Stimulated activated CD4-positive, alpha-beta T cell treated with anti-CD3 and anti-CD28 coated beads, Interleukin-15, amount 100 ng/mL, for 24 hours (primary cell): Measurements from ENCODE around the gene KIAA1614.
A peak's percentile ranks its signal among the peaks of the same experiment; 100 is the strongest.
"Not testable (repeated sequence)": the region's sequence is repeated elsewhere in the genome, so short reads cannot be mapped to it uniquely, and the experiment has no call there.

Experiments used
- DNase-seq: peaks from one replicate; pipeline ENCODE4 v3.0.0-alpha.2; 2020

Gene KIAA1614

DNA sequence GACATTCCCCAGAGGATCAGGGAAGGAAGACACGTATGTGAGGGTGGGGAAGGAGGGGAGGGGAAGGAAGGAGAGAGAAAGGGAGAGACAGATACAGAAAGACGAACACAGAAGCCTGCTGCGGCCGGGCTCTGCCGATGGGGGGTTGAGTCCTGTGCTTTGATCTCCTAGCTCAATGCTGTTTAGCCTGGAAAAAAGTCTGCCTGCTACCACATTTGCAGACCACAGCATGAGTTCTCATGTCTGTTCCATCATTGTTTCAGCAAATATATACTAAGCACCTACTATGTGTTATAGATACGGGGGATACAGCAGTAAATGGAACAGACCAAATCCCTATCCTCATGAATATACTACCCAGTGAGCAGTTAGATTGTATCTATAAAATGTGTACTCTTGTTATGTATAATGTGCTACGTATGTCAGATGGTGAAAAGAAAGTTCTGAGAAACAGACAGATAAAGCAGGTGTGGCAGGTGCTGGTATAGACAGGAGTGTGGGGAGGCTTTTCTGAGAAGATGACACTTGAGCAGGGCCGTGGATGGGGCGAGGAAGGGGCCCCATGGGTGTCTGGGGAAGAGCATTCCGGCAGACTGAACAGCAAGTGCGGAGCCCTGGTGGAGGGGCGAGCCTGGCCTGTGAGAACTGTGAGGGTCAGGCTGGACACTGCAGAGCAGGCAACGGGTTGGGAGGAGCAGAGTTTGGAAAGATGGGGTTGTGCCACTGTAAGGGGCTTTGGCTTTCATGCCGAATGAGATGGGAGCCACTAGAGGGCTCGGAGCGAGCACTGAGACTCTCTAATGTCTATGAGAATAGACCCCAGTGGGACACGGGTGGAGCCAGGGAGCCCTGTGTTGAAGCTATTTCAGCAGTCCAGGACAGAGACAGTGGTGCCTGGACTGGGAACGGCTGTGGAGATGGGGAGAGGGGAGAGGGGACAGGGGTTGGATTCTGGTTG, 34.1 kb downstream of the KIAA1614 start:
- DNase-seq = no peak

DNA sequence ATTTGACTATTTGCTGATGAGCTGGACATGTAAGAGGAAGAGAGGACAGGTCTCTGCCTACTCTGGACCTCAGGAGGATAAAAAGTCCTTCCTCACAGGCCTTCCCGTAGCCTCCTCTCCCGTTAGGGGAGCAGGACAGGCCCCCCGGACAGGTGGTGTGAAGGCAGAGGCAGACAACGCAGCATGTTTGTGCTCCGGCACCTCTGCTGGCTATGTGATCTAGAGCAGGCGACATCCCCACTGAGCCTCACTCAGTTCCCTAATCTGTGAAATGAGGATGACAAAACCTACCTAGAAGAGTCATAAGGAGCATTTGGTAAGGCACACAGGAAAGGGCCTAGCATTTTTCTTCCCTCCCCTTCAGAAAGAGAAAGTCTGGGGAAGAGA, 34.8 kb downstream of the KIAA1614 start:
- no peak for DNase-seq

DNA sequence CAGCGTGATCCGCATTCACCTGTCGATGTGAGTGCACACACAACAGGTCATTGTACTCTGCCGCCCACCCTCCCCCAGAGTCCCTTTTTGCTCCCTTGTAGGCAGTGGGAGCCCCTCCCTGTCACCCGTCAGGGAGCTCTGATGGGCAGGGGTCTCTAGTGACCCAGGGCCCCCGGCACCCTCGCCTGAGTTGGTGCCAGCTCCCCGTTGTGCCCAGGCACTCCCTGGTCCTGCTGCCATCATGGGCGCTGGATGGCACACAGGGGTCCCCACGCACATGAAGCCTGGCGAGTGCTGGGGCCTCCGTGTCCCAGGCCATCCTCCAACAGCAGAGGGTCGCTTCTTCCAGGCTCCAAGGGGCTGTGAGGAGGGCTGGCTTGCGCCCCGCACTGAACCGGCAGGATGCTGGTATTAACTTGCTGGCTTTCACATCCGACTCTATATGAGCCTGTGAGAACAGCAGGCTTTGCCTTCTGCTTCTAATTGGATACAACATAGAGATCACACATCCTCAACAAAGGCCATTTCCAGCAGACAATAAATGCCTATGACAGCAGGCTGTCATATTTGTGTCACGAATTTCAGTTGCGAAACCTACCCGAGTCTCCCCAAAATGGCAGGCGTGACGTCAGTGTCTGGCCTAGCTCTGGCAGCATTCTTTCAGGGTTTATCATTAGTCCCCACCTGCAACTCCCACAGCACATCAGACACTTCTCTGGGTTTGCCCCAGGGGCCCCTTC, 35.4 kb downstream of the KIAA1614 start:
- no peak for DNase-seq

DNA sequence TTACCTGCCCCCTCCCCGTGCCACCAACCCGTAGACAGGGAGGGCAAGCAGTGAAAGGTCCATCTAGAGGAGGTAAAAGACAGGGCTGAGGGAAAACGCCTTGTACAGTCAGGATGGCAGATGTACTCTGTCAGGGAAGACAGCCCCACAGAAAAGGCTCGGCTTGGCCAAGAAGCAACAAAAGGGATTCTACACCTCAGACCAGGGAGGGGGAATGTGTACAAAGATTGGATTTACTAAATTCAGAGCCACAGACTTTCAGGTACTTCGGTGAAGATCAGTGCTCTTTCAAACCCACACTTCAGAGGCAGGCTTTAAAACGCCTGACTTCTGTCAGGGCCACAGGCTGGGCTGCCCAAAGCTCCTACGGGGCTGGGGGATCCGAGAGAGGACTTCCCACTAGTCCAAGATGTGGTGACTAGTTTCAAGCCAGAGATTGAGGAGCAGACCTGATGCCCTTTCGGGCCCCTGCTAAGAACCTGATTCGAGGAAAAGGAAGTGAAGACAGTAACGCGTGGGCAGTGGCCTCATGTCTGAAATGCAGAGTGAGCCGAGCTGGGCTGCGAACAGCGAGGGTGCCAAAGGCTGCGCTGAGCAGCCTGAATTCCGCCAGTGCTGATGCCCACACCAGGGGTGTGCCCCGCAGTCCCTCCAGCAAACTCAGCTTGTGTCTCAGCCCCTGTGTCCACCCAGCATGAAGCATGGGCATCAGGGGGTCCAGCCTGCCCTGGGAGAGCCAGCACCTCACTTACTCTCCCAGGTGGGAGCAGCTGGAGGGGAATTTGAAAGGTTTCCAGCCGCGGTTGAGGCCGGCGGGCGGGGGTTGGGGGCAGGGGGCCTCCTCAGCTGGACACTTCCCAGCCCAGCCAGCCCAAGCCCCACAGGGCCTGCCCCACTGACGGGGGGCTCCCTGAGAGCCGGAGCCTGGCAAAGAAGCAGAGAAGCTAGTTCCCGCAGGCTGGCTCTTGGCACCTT, 36.2 kb downstream of the KIAA1614 start:
- DNase-seq = no peak

DNA sequence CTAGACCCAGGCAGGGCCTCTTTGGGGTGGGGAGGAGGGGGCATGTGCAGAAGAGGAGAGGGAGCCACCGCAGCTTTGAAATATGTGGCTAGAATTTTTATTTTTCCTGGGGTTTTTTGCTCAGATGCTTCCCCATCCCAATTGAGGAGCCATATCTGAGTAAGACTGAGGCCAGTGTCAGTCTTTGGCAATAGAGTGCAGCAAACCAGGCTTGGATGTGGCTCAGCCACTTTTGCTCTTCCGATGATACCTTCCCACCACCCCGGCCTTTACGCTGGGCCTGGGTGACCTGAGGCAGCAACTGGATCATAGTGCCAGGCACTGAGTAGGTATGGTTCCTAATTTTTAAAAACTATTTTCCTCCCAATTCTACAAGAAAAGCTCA, 36.9 kb downstream of the KIAA1614 start:
- DNase-seq = no peak

DNA sequence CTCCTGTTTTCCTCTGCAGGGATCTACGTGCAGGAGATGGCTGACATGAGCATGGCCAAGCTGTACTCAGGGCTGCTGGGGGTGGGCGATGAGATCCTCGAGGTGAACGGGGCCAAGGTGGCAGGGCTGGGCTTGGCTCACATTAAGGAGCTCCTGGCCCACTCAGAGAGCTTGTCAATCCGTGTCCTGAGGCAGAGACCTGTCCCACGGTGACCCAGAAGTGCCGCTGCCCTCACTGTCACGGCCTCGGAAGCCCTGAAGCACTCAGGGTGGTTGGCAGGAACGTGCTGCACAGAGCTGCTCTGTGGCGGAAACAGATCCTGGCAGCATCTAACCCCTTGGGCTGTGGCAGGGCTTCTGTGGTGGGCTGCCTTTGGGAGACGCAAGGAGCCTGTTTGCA, 37.6 kb downstream of the KIAA1614 start:
- no peak for DNase-seq

DNA sequence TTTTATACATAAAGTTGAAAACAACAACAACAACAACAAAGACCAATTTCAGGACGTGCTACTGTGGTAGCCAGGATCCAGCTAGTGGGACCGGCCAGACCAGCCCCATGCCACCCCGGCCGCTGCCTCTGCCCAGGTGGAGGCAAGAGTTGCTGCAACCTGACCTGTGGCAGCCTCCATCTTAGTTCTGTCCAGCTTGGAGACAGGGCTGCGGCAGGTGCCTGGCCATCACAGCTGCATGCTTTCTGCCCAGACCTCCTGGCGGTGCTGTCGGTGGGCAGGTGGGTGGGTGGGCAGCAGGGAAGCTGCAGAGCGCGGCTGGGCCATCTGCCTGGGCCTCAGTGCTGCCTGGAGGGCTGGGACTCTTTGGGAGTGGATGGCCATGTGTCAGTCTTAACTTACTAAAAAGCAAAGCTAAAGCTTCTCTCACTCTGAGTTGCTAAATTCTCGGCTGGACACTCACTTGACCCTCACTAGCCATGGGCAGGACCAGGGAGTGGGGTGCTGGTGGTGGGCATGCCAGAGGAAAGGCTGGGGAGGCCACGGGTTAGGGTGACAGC, 38.6 kb downstream of the KIAA1614 start:
- DNase-seq = no peak

DNA sequence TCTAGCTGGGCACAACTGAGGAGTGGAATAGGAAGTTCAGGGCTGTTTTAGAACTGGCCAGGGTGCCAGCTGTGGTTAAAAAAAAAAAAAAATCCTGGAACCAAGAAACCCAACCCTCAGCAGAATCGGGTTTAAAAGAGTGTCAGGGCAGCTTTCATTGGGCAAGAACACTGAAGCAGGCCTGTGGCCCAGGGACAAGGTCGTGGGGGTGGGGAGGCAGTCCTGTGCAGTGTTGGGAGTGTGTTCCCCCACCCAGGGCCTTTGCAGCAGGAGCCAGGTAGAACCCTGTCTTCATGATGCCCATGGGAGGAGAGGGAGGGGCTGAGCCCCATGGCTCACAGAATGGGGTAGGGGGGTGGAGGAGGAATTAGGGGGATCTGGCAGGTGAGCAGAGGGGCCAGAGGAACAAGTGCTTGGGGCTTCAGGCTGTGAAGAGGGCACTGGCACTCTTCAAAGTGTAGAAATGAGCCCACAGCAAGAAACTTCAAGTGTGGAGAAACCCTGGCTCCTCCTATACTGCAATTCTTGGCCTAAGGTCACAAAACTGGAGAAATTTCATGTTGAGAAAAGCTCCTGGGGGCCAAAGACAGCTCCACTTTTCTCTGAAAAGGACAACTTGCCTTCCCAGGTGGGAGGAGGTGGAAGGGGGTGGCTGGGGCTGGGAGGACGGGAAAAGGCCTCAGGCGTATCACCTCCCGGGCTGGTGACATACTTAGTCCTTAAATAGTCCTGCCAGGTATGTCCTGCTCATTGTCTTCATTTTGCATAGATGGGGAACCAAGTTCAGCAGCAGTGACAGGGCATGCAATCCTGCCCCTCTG, 39.3 kb downstream of the KIAA1614 start:
- DNase-seq = no peak

DNA sequence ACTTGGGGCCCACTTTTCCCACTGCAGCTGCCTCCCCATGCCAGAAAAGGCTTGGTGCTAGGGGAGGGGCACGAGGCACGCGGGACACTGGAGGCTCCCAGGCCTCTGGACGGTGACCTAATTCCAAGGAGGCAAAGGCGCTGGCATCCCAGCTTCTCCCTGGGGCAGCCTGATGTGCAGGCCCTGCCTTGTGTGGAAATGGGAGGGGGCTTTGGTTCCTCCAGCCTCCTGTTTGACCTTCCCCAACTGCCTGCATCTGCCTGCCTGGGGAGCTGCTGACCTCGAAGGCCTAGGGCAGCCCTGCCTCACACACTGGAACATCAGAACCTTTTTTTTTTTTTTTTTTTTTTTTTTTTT, 39.9 kb downstream of the KIAA1614 start:
- DNase-seq = no peak

DNA sequence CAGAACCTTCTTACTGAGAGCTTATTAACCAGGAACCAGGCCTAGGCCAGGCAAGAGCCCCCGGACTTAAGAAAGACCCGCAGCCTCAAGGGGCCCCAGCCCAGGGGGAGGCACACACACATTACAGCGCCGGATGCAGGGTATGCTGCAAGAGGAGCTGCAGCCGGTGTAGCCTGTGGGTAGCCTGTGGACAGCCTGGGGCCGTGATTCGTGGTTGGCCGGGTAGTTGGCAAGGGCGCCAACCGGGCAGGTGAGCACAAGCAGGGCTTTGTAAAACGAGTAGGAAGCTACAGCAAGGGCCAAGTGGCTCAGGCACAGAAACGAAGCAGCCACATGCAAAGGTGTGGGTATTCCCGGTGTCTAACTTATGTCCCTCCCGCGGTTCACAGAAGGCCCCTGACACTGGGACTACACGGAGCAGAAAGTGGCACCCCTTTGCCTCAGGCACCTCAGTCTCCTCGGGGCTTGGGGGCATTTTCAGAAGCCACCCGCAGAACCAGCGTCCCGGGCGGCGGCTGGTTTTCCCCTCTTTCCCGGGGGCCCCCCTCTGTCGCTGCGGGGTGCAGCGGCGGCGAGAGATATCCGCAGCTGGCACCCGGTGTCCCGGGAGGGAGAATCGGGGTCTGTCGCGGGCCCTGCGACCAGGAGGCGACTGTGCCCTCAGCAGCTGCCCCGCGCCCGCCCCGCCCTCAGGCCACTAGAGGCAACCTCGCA, 40.8 kb downstream of the KIAA1614 start:
- no peak for DNase-seq

DNA sequence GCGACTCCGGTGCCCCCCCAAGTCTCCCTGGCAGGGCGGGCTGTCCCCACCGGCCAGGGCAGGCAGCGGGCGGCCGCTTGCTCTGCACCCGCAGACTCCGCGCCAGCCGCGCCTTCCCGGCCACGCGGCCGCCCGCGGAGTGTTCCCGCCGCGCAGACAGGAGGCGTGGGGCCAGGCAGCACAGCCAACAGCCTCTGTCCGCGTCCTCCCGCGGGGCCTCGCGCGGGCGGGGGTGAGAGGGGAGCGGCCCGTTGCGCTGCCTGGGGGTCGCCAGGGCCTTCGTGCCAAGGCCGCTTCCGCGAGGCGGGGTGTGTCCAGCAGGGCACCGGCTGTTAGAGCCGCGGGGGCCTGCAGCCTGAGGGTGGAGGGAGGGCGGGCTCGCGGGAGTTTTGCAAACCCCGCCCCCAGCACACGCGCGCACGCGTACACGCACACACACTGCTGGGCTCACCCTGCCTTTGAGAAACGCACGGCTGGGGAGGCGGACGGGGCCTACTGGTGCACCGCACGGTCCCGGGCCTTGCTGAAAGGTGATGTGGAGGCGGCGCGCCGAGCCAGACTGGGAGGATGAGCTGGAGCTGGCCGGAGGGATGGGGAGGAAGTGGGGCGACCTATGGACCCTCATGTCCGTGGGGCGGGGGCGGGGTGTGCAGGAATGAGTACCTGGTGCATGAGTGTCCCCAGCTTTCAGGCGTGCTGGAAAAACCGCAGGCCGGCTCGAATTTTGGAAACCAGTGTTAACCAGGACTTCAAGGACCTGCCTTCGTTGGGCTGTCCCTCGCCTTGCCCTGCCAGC, 41.5 kb downstream of the KIAA1614 start:
- peak; percentile 77 for DNase-seq

DNA sequence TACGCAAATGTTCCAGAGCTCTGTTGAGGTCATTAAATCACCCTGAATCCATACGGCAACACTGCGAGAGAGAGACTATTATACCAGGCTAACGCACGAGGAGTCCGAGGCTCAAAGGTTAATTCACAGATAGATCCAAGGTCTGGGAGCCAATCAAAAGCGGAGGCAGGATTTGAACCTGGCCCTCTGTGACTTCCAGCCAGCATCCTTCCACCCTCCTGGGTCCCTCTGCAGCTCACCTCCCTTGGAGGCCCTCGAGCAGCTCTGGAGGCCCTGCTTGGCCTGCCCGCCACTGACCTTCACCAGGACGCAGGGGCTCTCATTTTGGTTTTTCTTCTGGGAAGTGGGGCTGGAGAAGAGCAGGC, 42.1 kb downstream of the KIAA1614 start:
- DNase-seq = no peak

DNA sequence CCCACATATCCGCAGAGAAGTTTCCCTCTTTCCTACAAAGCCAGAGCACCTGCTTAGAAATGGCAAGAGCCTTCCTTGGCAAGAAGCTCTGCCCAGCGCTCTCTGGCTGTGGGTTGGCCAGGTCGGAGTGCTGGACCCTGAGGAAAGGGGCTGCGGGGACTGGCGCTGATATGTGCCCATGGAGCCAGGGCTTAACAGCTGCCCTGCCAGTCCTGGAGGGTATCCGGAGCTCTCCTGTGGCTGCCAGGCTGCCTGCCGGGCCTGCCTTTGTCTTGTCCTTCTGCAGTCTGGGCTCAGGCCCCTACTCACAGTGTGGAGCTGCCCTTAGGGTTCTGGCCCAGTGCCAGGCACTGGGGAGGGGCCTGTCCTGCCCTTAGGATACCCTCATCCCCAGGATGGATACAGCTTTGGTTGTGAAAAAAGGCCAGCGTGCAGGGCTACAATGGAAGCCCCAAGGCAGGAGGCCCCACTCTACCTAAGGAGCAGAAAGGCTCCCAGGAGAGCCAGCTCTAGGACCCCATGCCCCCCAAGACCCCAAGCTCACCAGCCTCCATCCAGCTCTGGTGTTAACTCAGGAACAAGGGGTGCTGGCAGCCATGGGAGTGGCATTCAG, 43.4 kb downstream of the KIAA1614 start:
- no peak for DNase-seq

DNA sequence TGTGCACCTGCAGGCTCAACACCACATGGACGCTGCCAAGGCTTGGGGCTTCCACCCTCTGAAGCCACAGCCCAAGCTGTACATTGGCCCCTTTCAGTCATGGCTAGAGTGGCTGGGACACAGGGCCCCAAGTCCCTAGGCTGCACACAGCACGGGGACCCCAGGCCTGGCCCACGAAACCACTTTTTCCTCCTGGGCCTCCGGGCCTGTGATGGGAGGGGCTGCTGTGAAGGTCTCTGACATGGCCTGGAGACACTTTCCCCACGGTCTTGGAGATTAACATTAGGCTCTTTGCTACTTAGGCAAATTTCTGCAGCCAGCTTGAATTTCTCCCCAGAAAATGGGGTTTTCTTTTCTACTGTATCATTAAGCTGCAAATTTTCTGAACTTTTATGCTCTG, 46.9 kb downstream of the KIAA1614 start:
- DNase-seq = not testable (repeated sequence)

DNA sequence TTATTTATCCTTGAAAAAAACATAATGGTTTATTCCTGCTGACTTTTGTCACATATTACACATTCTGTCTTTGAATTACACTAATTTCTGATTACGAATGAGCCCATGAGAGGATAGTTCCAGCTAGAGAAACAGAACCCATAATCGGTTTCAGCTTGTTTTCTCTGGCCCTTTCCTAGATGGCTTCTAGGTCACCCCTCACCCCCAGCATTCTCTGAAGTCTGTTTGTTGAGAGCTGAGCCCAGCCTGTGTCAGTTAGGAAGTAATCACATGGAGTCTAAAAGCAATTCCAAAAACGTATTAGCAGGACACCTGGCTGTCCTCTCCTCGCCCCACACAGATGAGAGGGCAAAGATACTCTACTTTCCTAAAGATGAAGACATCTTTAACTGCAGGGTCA, 48.9 kb downstream of the KIAA1614 start:
- no peak for DNase-seq

DNA sequence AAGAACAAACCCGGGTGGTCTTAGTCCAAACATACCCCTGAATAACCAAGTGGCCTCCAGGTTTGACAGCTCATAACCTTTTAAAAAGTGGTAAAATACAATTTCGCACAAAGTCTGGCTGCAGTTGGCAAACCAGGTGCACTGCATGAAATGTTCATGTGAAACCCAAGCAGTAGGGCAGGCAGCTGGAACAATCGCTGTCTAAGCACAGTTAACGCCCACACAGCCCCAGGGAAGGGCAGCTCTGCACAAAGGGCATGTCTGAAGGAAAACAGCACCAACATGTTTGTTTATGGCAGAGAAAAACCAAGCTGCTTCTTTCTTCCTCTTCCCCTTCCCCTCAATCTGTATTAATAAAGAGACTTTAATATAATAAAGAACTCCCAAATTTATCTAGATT, 49.5 kb downstream of the KIAA1614 start:
- DNase-seq = no peak

DNA sequence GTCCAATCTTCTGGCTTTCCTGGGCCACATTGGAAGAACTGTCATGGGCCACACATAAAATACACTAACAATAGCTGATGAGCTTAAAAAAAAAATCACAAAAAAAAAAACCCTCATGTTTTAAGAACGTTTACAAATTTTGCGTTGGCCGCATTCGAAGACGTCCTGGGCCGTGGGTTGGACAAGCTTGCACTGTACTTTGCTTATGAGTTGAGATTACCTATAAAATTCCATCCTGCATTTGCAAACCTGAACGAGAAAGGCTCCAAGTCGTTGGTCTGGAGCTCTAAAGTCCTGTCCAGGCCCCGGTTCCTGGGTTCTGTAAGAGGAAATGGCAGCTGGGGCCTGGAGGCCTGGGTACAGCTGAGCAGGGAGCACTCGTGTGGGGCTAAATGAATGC, 51.4 kb downstream of the KIAA1614 start:
- DNase-seq = no peak

DNA sequence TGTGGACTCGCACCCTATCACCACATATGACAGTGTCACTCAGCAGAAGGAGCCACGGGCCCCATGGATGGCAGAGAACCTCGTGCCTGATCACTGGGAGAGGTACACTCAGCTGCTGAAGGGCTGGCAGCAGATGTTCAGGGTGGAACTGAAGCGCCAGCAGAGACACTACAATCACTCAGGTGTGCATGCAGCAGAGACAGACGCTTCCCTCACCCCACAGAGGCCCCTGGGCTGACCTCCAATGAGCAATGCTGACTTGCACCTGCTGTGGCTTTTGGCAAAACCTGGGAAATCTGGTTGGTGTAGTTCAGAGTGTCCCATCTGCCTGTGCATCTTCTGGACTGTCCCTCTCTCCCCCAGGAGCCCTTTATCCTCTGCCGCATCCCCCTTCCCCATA, 51.9 kb downstream of the KIAA1614 start:
- no peak for DNase-seq

DNA sequence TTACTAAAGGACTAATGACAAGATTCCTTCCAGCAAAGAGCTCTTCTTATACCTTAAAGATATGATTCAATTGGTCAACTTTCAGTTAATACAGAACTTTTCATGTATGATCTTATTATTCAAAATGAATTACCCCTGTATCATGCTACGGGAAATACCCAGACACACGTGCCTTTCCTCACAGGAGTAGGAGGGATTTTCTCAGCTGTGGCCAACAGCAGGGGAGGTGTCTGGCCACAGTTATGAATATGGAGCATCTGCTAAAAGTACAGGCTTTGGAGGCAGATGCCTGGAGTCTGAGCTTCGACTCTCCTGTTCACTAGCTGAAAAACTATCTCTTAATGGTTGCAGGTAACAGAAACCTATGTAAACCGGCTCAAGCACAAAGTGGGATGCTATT, 53.6 kb downstream of the KIAA1614 start:
- no peak for DNase-seq
